ENCODE results near the gene EID2B.

The EID2B gene

GRCh38 chr19:39497996-39498797, 34.5 kb downstream of the EID2B start:
- peak; percentile 25 for DNase-seq

GRCh38 chr19:39497701-39497995, 35.0 kb downstream of the EID2B start:
- DNase-seq: no peak

GRCh38 chr19:39496063-39496462, 36.6 kb downstream of the EID2B start:
- no peak for DNase-seq

- DNase-seq: no peak
These were observed 38.0 kb downstream of the EID2B start for GRCh38 chr19:39494661-39495060.

- no peak for DNase-seq
These were observed 39.9 kb downstream of the EID2B start for GRCh38 chr19:39492788-39493187.

GRCh38 chr19:39492225-39492624, 40.4 kb downstream of the EID2B start:
- DNase-seq: no peak

GRCh38 chr19:39489756-39490155, 42.9 kb downstream of the EID2B start:
- DNase-seq: no peak

- no peak for DNase-seq
These were observed 49.5 kb downstream of the EID2B start for GRCh38 chr19:39483141-39483540.

- no peak for DNase-seq
These were observed 51.0 kb downstream of the EID2B start for GRCh38 chr19:39481676-39482075.

GRCh38 chr19:39481229-39481545, 51.5 kb downstream of the EID2B start:
- DNase-seq: no peak

All from fibroblast of skin of right quadriceps (primary cell).